Large intestine (tissue), 3 donors: Measurements from ENCODE around the gene MIB1. TPM values are rescaled to one million over a fixed set of nuclear protein-coding genes. Genes with fewer than 3 reads are reported as not detected.
"Not testable (repeated sequence)": the region's sequence is repeated elsewhere in the genome, so short reads cannot be mapped to it uniquely, and the experiment has no call there.

Source experiments
- DNase-seq, 2 donors: peaks; one replicate each; pipeline versions ENCODE4 v3.0.0 to v3.0.0-alpha.2; 2013
- H3K27ac ChIP-seq: one replicate; pipeline ENCODE4 v1.5.1; 2013; ENCODE audit warnings: low read length
- H3K27me3 ChIP-seq: 2 replicates; pipeline ENCODE4 v1.6.1; 2013; ENCODE audit warnings: low read length; ENCODE audit not compliant: control insufficient read depth, insufficient read depth
- H3K36me3 ChIP-seq: 2 replicates; pipeline ENCODE4 v1.6.1; 2013; ENCODE audit warnings: low read length; ENCODE audit not compliant: control insufficient read depth, insufficient read depth
- H3K4me1 ChIP-seq: one replicate; pipeline ENCODE4 v1.6.1; 2013; ENCODE audit warnings: low read length; ENCODE audit not compliant: control insufficient read depth, insufficient read depth
- H3K4me3 ChIP-seq: one replicate; pipeline ENCODE4 v1.5.1; 2013; ENCODE audit warnings: low read length
- H3K9me3 ChIP-seq: one replicate; pipeline ENCODE4 v1.6.1; 2013; ENCODE audit warnings: mild to moderate bottlenecking, low read depth, low read length, moderate library complexity; ENCODE audit not compliant: control insufficient read depth
- WGBS: methylation state at CpG from one replicate; pipeline ENCODE4 v1.1.5; 2013; ENCODE audit warnings: low lambda C conversion rate; ENCODE audit not compliant: insufficient coverage; 5-methylcytosine and 5-hydroxymethylcytosine counted together
- polyA plus RNA-seq: library from polyadenylated mRNA; unstranded; fragments of 120-200 nt; gene quantifications from one replicate; pipeline ENCODE4 v1.2.1, GENCODE V29; 2013

Gene MIB1
- polyA plus RNA-seq, 1 donor, result 25.4 TPM

GRCh38 chr18:21762181-21762772 is 21.7 kb downstream of the MIB1 start:
- Histone ChIP-seq H3K4me3 (no peak overlapping the region), H3K27me3 (no peaks in the 10 kb centered on the region), H3K9me3 (no peaks in the 10 kb centered on the region), H3K4me1 (no peaks in the 10 kb centered on the region), H3K36me3 (peaks cover 13% of the 10 kb centered on the region), H3K27ac (no peak overlapping the region)
- no peak for DNase-seq

GRCh38 chr18:21763846-21764646 is 23.5 kb downstream of the MIB1 start:
- no peaks in the 10 kb centered on the region for H3K27me3 ChIP-seq
- H3K36me3 ChIP-seq, result peaks cover 23% of the 10 kb centered on the region
- H3K4me1 ChIP-seq, result no peaks in the 10 kb centered on the region
- H3K27ac ChIP-seq, result no peak overlapping the region
- no peak overlapping the region for H3K4me3 ChIP-seq
- DNase-seq, result no peak
- H3K9me3 ChIP-seq, result no peaks in the 10 kb centered on the region
- WGBS, result 93% methylated on average over 2 of the region's 3 CpGs

GRCh38 chr18:21769206-21769605 is 28.6 kb downstream of the MIB1 start:
- H3K9me3 ChIP-seq, result no peaks in the 10 kb centered on the region
- no peak for DNase-seq
- H3K4me3 ChIP-seq, result no peak overlapping the region
- WGBS, result no CpG with 5 or more reads among the region's 4 CpGs
- no peak overlapping the region for H3K27ac ChIP-seq
- no peaks in the 10 kb centered on the region for H3K27me3 ChIP-seq
- peaks cover 33% of the 10 kb centered on the region for H3K36me3 ChIP-seq
- no peaks in the 10 kb centered on the region for H3K4me1 ChIP-seq

GRCh38 chr18:21774722-21775121 is 34.1 kb downstream of the MIB1 start:
- H3K4me1 ChIP-seq, result no peaks in the 10 kb centered on the region
- no peak overlapping the region for H3K4me3 ChIP-seq
- no peaks in the 10 kb centered on the region for H3K9me3 ChIP-seq
- no peak overlapping the region for H3K27ac ChIP-seq
- 100% methylated on average over 1 of the region's 7 CpGs for WGBS
- DNase-seq, result no peak
- no peaks in the 10 kb centered on the region for H3K27me3 ChIP-seq
- peaks cover 17% of the 10 kb centered on the region for H3K36me3 ChIP-seq

GRCh38 chr18:21777814-21778213 is 37.2 kb downstream of the MIB1 start:
- Histone ChIP-seq H3K4me3 (no peak overlapping the region), H3K4me1 (no peaks in the 10 kb centered on the region), H3K27ac (no peak overlapping the region), H3K27me3 (no peaks in the 10 kb centered on the region), H3K9me3 (no peaks in the 10 kb centered on the region), H3K36me3 (peaks cover 31% of the 10 kb centered on the region)
- no peak for DNase-seq
- no CpG with 5 or more reads among the region's 2 CpGs for WGBS

- H3K36me3 ChIP-seq, result peaks cover 40% of the 10 kb centered on the region
Observed at GRCh38 chr18:21786526-21786925, 45.9 kb downstream of the MIB1 start.

GRCh38 chr18:21796089-21796488 is 55.5 kb downstream of the MIB1 start:
- DNase-seq, H3K4me1 ChIP-seq, H3K27me3 ChIP-seq, H3K4me3 ChIP-seq, H3K9me3 ChIP-seq, H3K27ac ChIP-seq: not testable (repeated sequence)
- no CpG with 5 or more reads among the region's 2 CpGs for WGBS
- H3K36me3 ChIP-seq, result peaks cover 20% of the 10 kb centered on the region

More at GRCh38 chr18:21786526-21786925, 45.9 kb downstream of the MIB1 start:
- DNase-seq, result no peak
- Histone ChIP-seq H3K27me3 (no peaks in the 10 kb centered on the region), H3K9me3 (peaks cover 34% of the 10 kb centered on the region), H3K4me1 (no peaks in the 10 kb centered on the region), H3K4me3 (no peak overlapping the region), H3K27ac (no peak overlapping the region)

GRCh38 chr18:21798126-21798525 is 57.5 kb downstream of the MIB1 start:
- Histone ChIP-seq H3K27me3 (no peaks in the 10 kb centered on the region), H3K27ac (no peak overlapping the region), H3K4me3 (no peak overlapping the region), H3K36me3 (peaks cover 7% of the 10 kb centered on the region), H3K4me1 (no peaks in the 10 kb centered on the region), H3K9me3 (no peaks in the 10 kb centered on the region)
- no peak for DNase-seq

- no peak for DNase-seq
Observed at GRCh38 chr18:21799721-21800120, 59.1 kb downstream of the MIB1 start.

GRCh38 chr18:21803495-21803894 is 62.9 kb downstream of the MIB1 start:
- H3K9me3 ChIP-seq, result no peaks in the 10 kb centered on the region
- H3K27ac ChIP-seq, result no peak overlapping the region
- H3K4me1 ChIP-seq, result no peaks in the 10 kb centered on the region
- peaks cover 27% of the 10 kb centered on the region for H3K36me3 ChIP-seq
- WGBS, result 70% methylated on average over 3 of the region's 3 CpGs
- no peak overlapping the region for H3K4me3 ChIP-seq
- no peaks in the 10 kb centered on the region for H3K27me3 ChIP-seq
- no peak for DNase-seq

More at GRCh38 chr18:21799721-21800120, 59.1 kb downstream of the MIB1 start:
- Histone ChIP-seq H3K27me3 (no peaks in the 10 kb centered on the region), H3K9me3 (no peaks in the 10 kb centered on the region), H3K4me3 (no peak overlapping the region), H3K4me1 (no peaks in the 10 kb centered on the region), H3K36me3 (peaks cover 13% of the 10 kb centered on the region), H3K27ac (no peak overlapping the region)

- no CpG with 5 or more reads among the region's 9 CpGs for WGBS
Observed at GRCh38 chr18:21805771-21806366, 65.3 kb downstream of the MIB1 start.

More at GRCh38 chr18:21805771-21806366, 65.3 kb downstream of the MIB1 start:
- Histone ChIP-seq H3K27ac (no peak overlapping the region), H3K27me3 (no peaks in the 10 kb centered on the region), H3K36me3 (peaks cover 39% of the 10 kb centered on the region), H3K4me1 (no peaks in the 10 kb centered on the region), H3K9me3 (peaks cover 5% of the 10 kb centered on the region), H3K4me3 (no peak overlapping the region)
- DNase-seq, result no peak
